ENCODE measurements around the gene EHD3. TPM values are rescaled to one million over a fixed set of nuclear protein-coding genes. Genes with fewer than 3 reads are reported as not detected.

The EHD3 gene
- total RNA-seq, 4 donors from 2014 or later = 8.3 to 12.6 (median 9.3) TPM

GRCh38 chr2:31267437-31268120, 33.6 kb downstream of the EHD3 start:
- H3K27me3 ChIP-seq = no peaks in the 10 kb centered on the region
- H3K4me1 ChIP-seq = no peaks in the 10 kb centered on the region
- H3K36me3 ChIP-seq = peaks cover 0 to 46% (median 0%) of the 10 kb centered on the region in 3 donors
- WGBS, 2 donors = 84 to 91% methylated on average over 4 to 8 of the region's 8 CpGs
- DNase-seq (ENCODE audit: low spot score in 2 of 2) = no peak
- H3K27ac ChIP-seq = no peak overlapping the region
- TF ChIP-seq EP300 (IDR thresholded peaks at IDR 0.05) (no peak), POLR2A (IDR thresholded peaks at IDR 0.05) (no peak)
- TF ChIP-seq, protein P1, sequence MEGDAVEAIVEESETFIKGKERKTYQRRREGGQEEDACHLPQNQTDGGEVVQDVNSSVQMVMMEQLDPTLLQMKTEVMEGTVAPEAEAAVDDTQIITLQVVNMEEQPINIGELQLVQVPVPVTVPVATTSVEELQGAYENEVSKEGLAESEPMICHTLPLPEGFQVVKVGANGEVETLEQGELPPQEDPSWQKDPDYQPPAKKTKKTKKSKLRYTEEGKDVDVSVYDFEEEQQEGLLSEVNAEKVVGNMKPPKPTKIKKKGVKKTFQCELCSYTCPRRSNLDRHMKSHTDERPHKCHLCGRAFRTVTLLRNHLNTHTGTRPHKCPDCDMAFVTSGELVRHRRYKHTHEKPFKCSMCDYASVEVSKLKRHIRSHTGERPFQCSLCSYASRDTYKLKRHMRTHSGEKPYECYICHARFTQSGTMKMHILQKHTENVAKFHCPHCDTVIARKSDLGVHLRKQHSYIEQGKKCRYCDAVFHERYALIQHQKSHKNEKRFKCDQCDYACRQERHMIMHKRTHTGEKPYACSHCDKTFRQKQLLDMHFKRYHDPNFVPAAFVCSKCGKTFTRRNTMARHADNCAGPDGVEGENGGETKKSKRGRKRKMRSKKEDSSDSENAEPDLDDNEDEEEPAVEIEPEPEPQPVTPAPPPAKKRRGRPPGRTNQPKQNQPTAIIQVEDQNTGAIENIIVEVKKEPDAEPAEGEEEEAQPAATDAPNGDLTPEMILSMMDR (IDR thresholded peaks at IDR 0.05) = no peak
- H3K4me3 ChIP-seq = no peak overlapping the region
- peaks cover 0 to 4% (median 0%) of the 10 kb centered on the region in 4 donors for H3K9me3 ChIP-seq

DNA sequence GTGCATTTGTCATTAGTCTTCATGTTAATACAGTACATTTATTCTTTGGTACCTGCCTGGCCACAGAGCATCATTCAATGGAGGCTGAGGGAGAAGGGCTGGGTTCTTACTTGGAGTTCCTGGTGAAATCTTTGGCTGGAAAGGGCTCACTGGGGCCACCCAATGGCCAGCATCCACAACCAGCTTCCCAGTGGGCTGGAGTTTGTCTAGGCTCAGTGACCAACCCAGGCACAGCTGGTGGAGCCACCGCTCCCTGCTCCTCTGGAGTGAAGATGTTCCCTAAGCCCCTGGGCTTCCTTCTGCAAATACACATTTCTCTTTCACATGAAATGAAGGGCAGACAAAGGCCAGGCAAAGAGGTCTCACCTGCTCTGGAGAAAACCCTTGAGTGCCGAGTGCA, 34.4 kb downstream of the EHD3 start:
- no peaks in the 10 kb centered on the region for H3K4me1 ChIP-seq
- TF ChIP-seq, protein P1 (IDR thresholded peaks at IDR 0.05) = no peak
- no peak for TF ChIP-seq POLR2A (IDR thresholded peaks at IDR 0.05)
- TF ChIP-seq EP300 (IDR thresholded peaks at IDR 0.05) = no peak
- H3K27me3 ChIP-seq = no peaks in the 10 kb centered on the region
- peaks cover 0 to 43% (median 0%) of the 10 kb centered on the region in 3 donors for H3K36me3 ChIP-seq
- H3K9me3 ChIP-seq = peaks cover 0 to 4% (median 0%) of the 10 kb centered on the region in 4 donors
- no peak for DNase-seq (ENCODE audit: low spot score in 2 of 2)
- H3K27ac ChIP-seq = no peak overlapping the region
- WGBS, 2 donors = 93 to 100% methylated on average over 2 of the region's 2 CpGs
- no peak overlapping the region for H3K4me3 ChIP-seq

- Histone ChIP-seq H3K9me3 (peaks cover 0 to 4% (median 0%) of the 10 kb centered on the region in 4 donors), H3K27ac (no peak overlapping the region), H3K27me3 (no peaks in the 10 kb centered on the region), H3K4me3 (no peak overlapping the region), H3K4me1 (no peaks in the 10 kb centered on the region), H3K36me3 (peaks cover 0 to 35% (median 0%) of the 10 kb centered on the region in 3 donors)
- TF ChIP-seq, protein P1 (IDR thresholded peaks at IDR 0.05) = no peak
- TF ChIP-seq POLR2A (IDR thresholded peaks at IDR 0.05) (no peak), EP300 (IDR thresholded peaks at IDR 0.05) (no peak)
- DNase-seq (ENCODE audit: low spot score in 2 of 2) = no peak
- WGBS, 2 donors = 55 to 83% methylated on average over 4 of the region's 4 CpGs
These were observed 35.1 kb downstream of the EHD3 start for GRCh38 chr2:31269087-31269486.

- Histone ChIP-seq H3K27ac (no peak overlapping the region), H3K9me3 (peaks cover 0 to 4% (median 0%) of the 10 kb centered on the region in 4 donors), H3K4me3 (no peak overlapping the region), H3K4me1 (no peaks in the 10 kb centered on the region), H3K36me3 (peaks cover 0 to 31% (median 0%) of the 10 kb centered on the region in 3 donors), H3K27me3 (no peaks in the 10 kb centered on the region)
- WGBS, 2 donors = 95 to 96% methylated on average over 3 of the region's 3 CpGs
- no peak for DNase-seq (ENCODE audit: low spot score in 2 of 2)
- TF ChIP-seq EP300 (IDR thresholded peaks at IDR 0.05) (no peak), POLR2A (IDR thresholded peaks at IDR 0.05) (no peak)
- TF ChIP-seq, protein P1 (IDR thresholded peaks at IDR 0.05) = no peak
These were observed 36.2 kb downstream of the EHD3 start for GRCh38 chr2:31270131-31270530.

DNA sequence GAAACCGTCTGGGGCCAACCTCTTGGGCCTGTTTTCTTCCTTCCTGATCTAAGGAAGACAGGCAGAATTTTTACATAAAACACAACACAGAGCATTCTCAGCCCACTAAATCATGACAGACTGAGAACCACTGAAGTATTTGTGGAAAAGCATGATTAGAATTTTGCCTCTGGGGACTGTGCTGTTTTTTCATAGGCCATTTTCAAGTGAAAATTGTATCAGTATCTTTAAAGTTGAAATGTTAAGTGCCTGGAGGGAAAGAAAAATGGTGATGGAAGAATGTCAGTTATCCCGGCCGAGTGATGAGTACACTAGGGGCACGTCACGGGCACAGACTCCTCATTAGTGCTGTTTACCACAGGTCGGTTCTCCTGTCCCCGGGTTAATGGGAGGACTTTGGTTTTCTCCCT, 36.9 kb downstream of the EHD3 start:
- H3K36me3 ChIP-seq = peaks cover 0 to 26% (median 0%) of the 10 kb centered on the region in 3 donors
- WGBS, 2 donors = 39 to 45% methylated on average over 7 of the region's 7 CpGs
- no peak overlapping the region for H3K4me3 ChIP-seq
- H3K9me3 ChIP-seq = peaks cover 0 to 4% (median 0%) of the 10 kb centered on the region in 4 donors
- no peak overlapping the region for H3K27ac ChIP-seq
- H3K4me1 ChIP-seq = no peaks in the 10 kb centered on the region
- TF ChIP-seq POLR2A (IDR thresholded peaks at IDR 0.05) = no peak
- TF ChIP-seq, protein P1 (IDR thresholded peaks at IDR 0.05) = no peak
- TF ChIP-seq EP300 (IDR thresholded peaks at IDR 0.05) = no peak
- no peaks in the 10 kb centered on the region for H3K27me3 ChIP-seq
- DNase-seq (ENCODE audit: low spot score in 2 of 2) = no peak
